ENCODE data around the gene TMEM203. TPM values are rescaled to one million over a fixed set of nuclear protein-coding genes. Genes with fewer than 3 reads are reported as not detected.

The TMEM203 gene
- total RNA-seq, 1 donor from 2014 or later: 36.2 TPM

Other genes with a start within 250 kb of the TMEM203 start
- gene PTGDS, start 228.1 kb downstream of the TMEM203 start, total RNA-seq: 111 TPM
- 1.7 TPM for gene LCNL1, start 222.7 kb downstream of the TMEM203 start, total RNA-seq
- gene PAXX, start 213.2 kb downstream of the TMEM203 start, total RNA-seq: 51.5 TPM
- 3.6 TPM for gene CLIC3, start 209.1 kb downstream of the TMEM203 start, total RNA-seq
- gene ABCA2, start 177.4 kb downstream of the TMEM203 start, total RNA-seq: 25.7 TPM
- not detected for gene FUT7, start 173.6 kb downstream of the TMEM203 start, total RNA-seq
- gene NPDC1, start 159.5 kb downstream of the TMEM203 start, total RNA-seq: 138 TPM
- 1.3 TPM for gene ENTPD2, start 151.6 kb downstream of the TMEM203 start, total RNA-seq
- gene SAPCD2, start 135.1 kb downstream of the TMEM203 start, total RNA-seq: 1.6 TPM
- gene UAP1L1, start 128.1 kb downstream of the TMEM203 start, total RNA-seq: 12.7 TPM
- 57.8 TPM for gene MAN1B1, start 118.7 kb downstream of the TMEM203 start, total RNA-seq
- gene DPP7, start 90.9 kb downstream of the TMEM203 start, total RNA-seq: 157 TPM
- 0.21 TPM for gene GRIN1, start 66.5 kb downstream of the TMEM203 start, total RNA-seq
- not detected for gene LRRC26, start 35.6 kb downstream of the TMEM203 start, total RNA-seq
- not detected for gene TMEM210, start 33.6 kb downstream of the TMEM203 start, total RNA-seq
- gene ANAPC2, start 17.1 kb downstream of the TMEM203 start, total RNA-seq: 74.5 TPM
- 58.3 TPM for gene SSNA1, start 17.0 kb downstream of the TMEM203 start, total RNA-seq
- gene TPRN, start 4.9 kb downstream of the TMEM203 start, total RNA-seq: 17.6 TPM
- gene NDOR1, start 52 bp upstream of the TMEM203 start, total RNA-seq: 20.3 TPM
- 6.5 TPM for gene RNF208, start 16.6 kb upstream of the TMEM203 start, total RNA-seq
- gene CYSRT1, start 19.5 kb upstream of the TMEM203 start, total RNA-seq: 1.9 TPM
- gene RNF224, start 21.9 kb upstream of the TMEM203 start, total RNA-seq: 0.34 TPM
- gene SLC34A3, start 25.3 kb upstream of the TMEM203 start, total RNA-seq: not detected
- gene TUBB4B, start 35.6 kb upstream of the TMEM203 start, total RNA-seq: 351 TPM
- gene STPG3, start 45.6 kb upstream of the TMEM203 start, total RNA-seq: not detected
- 45.2 TPM for gene NELFB, start 49.7 kb upstream of the TMEM203 start, total RNA-seq
- 15.4 TPM for gene TOR4A, start 72.1 kb upstream of the TMEM203 start, total RNA-seq
- gene NRARP, start 96.6 kb upstream of the TMEM203 start, total RNA-seq: 7.1 TPM
- 43.0 TPM for gene EXD3, start 217.5 kb upstream of the TMEM203 start, total RNA-seq
- 12.5 TPM for gene NOXA1, start 217.7 kb upstream of the TMEM203 start, total RNA-seq
- gene ENTPD8, start 235.7 kb upstream of the TMEM203 start, total RNA-seq: not detected